Esophagus squamous epithelium (tissue), 5 donors: Measurements from ENCODE around the gene HPSE2. TPM values are rescaled to one million over a fixed set of nuclear protein-coding genes. Genes with fewer than 3 reads are reported as not detected.

Experiments used
- DNase-seq: peaks from one replicate; lab custom pipeline; 2025; lab: John Stamatoyannopoulos, UW
- H3K27ac ChIP-seq, 4 donors: fragments of 200-600 bp; sonication (generic); one replicate each; pipeline ENCODE4 v1.5.1; 2016 to 2019; ENCODE audit warnings: mild to moderate bottlenecking in 1 of 4
- H3K27me3 ChIP-seq, 4 donors: fragments of 200-600 bp; sonication (generic); 1 replicate in 3 of 4; 2 replicates in 1 of 4; pipeline versions ENCODE4 v1.5.1 to v1.6.0; 2017 to 2021; ENCODE audit warnings: antibody characterized with exemption in 1 of 4
- H3K36me3 ChIP-seq, 3 donors: fragments of 200-600 bp; sonication (generic); one replicate each; pipeline ENCODE4 v1.5.1; 2016 to 2019
- H3K4me1 ChIP-seq, 3 donors: fragments of 200-600 bp; sonication (generic); one replicate each; pipeline ENCODE4 v1.5.1; 2017 to 2019
- H3K4me3 ChIP-seq, 4 donors: fragments of 200-600 bp; sonication (generic); 1 replicate in 3 of 4; 2 replicates in 1 of 4; pipeline ENCODE4 v1.5.1; 2016 to 2019; ENCODE audit warnings: mild to moderate bottlenecking in 2 of 4, moderate library complexity in 1 of 4
- H3K9me3 ChIP-seq, 3 donors: fragments of 200-600 bp; sonication (generic); one replicate each; pipeline ENCODE4 v1.5.1; 2016 to 2019
- CTCF ChIP-seq, 6 experiments: fragments of 450-650 bp in 4 of 6; fragments of 200-600 bp in 2 of 6; sonication (generic) in 2 of 6; IDR thresholded peaks; one replicate each; pipeline ENCODE4 v1.5.1; 2016 to 2019; ENCODE audit warnings: antibody characterized with exemption in 6 of 6, mild to moderate bottlenecking in 4 of 6, moderate library complexity in 4 of 6
- POLR2A ChIP-seq, 4 donors: fragments of 450-650 bp; IDR thresholded peaks; one replicate each; pipeline ENCODE4 v1.6.1; 2017; ENCODE audit warnings: antibody characterized with exemption in 4 of 4, mild to moderate bottlenecking in 4 of 4, moderate library complexity in 3 of 4
- WGBS, 2 donors: methylation state at CpG; one replicate each; pipeline ENCODE4 v1.1.5; 2018; 5-methylcytosine and 5-hydroxymethylcytosine counted together
- intact Hi-C: fragments of 100-400 bp; cut with DNase I; formaldehyde crosslinking; loops from one replicate; pipeline ENCODE4 v1.15.0; 2022
- total RNA-seq, 4 donors: library from RNA; depleted of rRNA; stranded (reverse); fragments of >200 nt; gene quantifications; one replicate each; pipeline ENCODE4 v1.1.0, GENCODE V29; 2016
- donor health status: DM: yes; HTN: yes; CAD: no.

HPSE2 gene
- total RNA-seq, 4 donors from 2014 or later, result 0.47 to 5.3 (median 2.6) TPM

DNA sequence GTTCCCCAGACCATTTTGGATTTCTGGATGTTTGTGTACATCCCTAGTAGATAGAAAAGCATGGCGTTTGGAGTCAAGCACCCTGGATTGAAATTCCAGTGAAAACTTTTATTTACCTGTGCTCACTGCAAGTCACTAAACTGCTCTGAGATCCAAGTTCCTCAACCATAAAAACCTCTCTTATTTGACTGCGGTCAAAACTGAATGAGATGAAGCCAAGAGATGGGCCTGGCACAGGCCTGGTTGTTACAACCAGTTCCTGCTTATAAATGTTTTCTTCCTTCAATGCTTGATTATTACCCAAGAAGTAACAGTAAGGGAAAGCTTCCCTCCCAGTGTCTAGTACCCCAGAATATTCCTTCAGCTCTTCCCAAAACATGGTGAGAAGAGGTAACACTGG, 718.0 kb downstream of the HPSE2 start:
- H3K36me3 ChIP-seq, result no peaks in the 10 kb centered on the region
- no peaks in the 10 kb centered on the region for H3K27me3 ChIP-seq
- intact Hi-C loops, result no loop called here
- no peaks in the 10 kb centered on the region for H3K9me3 ChIP-seq
- 50 to 81% methylated on average over 2 of the region's 2 CpGs for WGBS, 2 donors
- TF ChIP-seq CTCF (IDR thresholded peaks at IDR 0.05) (no peak), POLR2A (IDR thresholded peaks at IDR 0.05) (no peak)
- H3K4me3 ChIP-seq, result no peak overlapping the region
- no peak overlapping the region for H3K27ac ChIP-seq
- H3K4me1 ChIP-seq, result no peaks in the 10 kb centered on the region
- DNase-seq, result no peak

DNA sequence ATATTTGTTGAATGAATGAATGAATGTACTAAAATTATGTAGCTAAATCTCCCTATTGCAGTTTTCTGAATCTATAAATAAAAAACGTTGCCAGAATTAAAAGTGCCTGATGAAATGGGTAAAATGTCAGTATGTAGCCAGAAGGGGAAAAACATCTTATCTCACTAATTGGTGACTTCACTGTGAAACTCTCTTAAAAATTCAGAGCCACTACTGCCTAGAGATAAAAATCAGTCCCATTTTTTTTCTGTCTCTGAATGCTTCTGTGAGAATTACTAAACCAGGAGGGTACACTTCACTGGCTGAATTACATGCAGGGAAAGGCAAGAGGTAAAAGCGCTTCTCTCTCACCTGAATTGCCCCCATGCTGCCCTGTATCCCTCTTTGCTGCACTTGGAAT, 719.3 kb downstream of the HPSE2 start:
- no peak for TF ChIP-seq POLR2A (IDR thresholded peaks at IDR 0.05)
- TF ChIP-seq CTCF (IDR thresholded peaks at IDR 0.05), result no peak

GRCh38 chr10:98513704-98514103, 721.9 kb downstream of the HPSE2 start:
- no peaks in the 10 kb centered on the region for H3K4me1 ChIP-seq
- no peaks in the 10 kb centered on the region for H3K27me3 ChIP-seq
- intact Hi-C loops, result no loop called here
- no peak overlapping the region for H3K4me3 ChIP-seq
- H3K9me3 ChIP-seq, result no peaks in the 10 kb centered on the region
- no peak overlapping the region for H3K27ac ChIP-seq
- no peak for TF ChIP-seq CTCF (IDR thresholded peaks at IDR 0.05)
- no peak for TF ChIP-seq POLR2A (IDR thresholded peaks at IDR 0.05)
- 48 to 52% methylated on average over 1 of the region's 1 CpG for WGBS, 2 donors
- no peaks in the 10 kb centered on the region for H3K36me3 ChIP-seq
- no peak for DNase-seq

More for the DNA sequence above, 719.3 kb downstream of the HPSE2 start:
- 54 to 58% methylated on average over 2 of the region's 2 CpGs for WGBS, 2 donors
- no peaks in the 10 kb centered on the region for H3K4me1 ChIP-seq
- H3K27ac ChIP-seq, result no peak overlapping the region
- H3K36me3 ChIP-seq, result no peaks in the 10 kb centered on the region
- no peaks in the 10 kb centered on the region for H3K27me3 ChIP-seq
- no peak for DNase-seq
- intact Hi-C loops, result no loop called here
- no peak overlapping the region for H3K4me3 ChIP-seq
- H3K9me3 ChIP-seq, result no peaks in the 10 kb centered on the region

- no peaks in the 10 kb centered on the region for H3K9me3 ChIP-seq
- intact Hi-C loops, result no loop called here
- no peak overlapping the region for H3K4me3 ChIP-seq
- no peak for TF ChIP-seq CTCF (IDR thresholded peaks at IDR 0.05)
- no peak for TF ChIP-seq POLR2A (IDR thresholded peaks at IDR 0.05)
- no peaks in the 10 kb centered on the region for H3K36me3 ChIP-seq
- H3K4me1 ChIP-seq, result no peaks in the 10 kb centered on the region
- 54 to 62% methylated on average over 1 of the region's 1 CpG for WGBS, 2 donors
- no peak for DNase-seq
- no peaks in the 10 kb centered on the region for H3K27me3 ChIP-seq
- H3K27ac ChIP-seq, result no peak overlapping the region
Measured at GRCh38 chr10:98511876-98512275, 723.8 kb downstream of the HPSE2 start.

- no peaks in the 10 kb centered on the region for H3K4me1 ChIP-seq
- intact Hi-C loops, result no loop called here
- TF ChIP-seq POLR2A (IDR thresholded peaks at IDR 0.05), result no peak
- TF ChIP-seq CTCF (IDR thresholded peaks at IDR 0.05), result no peak
- WGBS, 2 donors, result 84 to 94% methylated on average over 3 to 4 of the region's 4 CpGs
- no peak for DNase-seq
- H3K27me3 ChIP-seq, result no peaks in the 10 kb centered on the region
- H3K9me3 ChIP-seq, result no peaks in the 10 kb centered on the region
- no peaks in the 10 kb centered on the region for H3K36me3 ChIP-seq
- no peak overlapping the region for H3K27ac ChIP-seq
- H3K4me3 ChIP-seq, result no peak overlapping the region
Measured at GRCh38 chr10:98510412-98510995, 725.1 kb downstream of the HPSE2 start.
